Left renal cortex interstitium (tissue), 4 donors: Measurements from ENCODE around the gene RPP25L. TPM values are rescaled to one million over a fixed set of nuclear protein-coding genes. Genes with fewer than 3 reads are reported as not detected.

ENCODE experiments used
- DNase-seq, 4 donors: peaks; one replicate each; pipeline ENCODE4 v3.0.0-alpha.2; 2013; ENCODE audit warnings: low read depth in 4 of 4, low spot score in 2 of 4, missing footprints in 1 of 4
- polyA plus RNA-seq, 4 donors: library from polyadenylated mRNA; unstranded; fragments of 120-200 nt; gene quantifications; one replicate each; pipeline ENCODE4 v1.2.1, GENCODE V29; 2013; ENCODE audit not compliant: insufficient read length in 4 of 4

Gene RPP25L
- polyA plus RNA-seq, 4 donors, result 26.5 to 38.1 (median 30.7) TPM

DNA sequence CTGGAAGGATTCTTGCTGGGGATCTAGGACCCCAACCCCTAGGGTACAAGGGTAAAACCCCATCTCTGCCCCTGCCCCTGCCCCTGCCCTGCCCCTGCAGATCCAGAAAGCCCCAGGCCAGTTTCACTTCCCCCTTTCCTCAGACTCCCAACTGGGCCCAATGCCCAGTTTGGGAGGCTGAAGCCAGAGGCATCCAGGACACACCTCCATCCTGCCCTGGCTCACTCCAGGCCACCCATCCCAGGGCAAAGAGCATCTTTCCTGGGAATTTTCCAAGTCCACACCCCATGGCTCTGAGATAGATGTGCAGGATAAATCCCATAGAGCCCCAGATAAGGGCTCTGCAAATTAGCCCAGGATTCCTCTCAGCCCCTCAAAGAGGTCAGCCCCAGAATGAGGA, 39.8 kb downstream of the RPP25L start:
- DNase-seq, result no peak

DNA sequence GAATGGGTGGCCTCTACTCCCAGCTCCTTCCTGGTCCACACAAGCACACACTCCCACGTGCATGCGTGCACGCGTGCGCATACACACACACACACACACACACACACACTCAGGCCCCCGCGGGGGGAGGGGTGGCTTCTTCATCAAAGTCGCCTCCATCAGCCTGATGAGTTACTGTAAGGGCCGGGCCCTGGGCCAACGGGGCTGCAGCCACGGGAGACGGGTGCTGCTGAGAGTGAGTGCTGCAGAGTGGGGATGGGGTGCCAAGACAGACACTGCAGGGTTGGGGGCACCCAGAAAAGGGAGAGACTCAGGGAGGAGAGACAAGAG, 40.5 kb downstream of the RPP25L start:
- no peak for DNase-seq

DNA sequence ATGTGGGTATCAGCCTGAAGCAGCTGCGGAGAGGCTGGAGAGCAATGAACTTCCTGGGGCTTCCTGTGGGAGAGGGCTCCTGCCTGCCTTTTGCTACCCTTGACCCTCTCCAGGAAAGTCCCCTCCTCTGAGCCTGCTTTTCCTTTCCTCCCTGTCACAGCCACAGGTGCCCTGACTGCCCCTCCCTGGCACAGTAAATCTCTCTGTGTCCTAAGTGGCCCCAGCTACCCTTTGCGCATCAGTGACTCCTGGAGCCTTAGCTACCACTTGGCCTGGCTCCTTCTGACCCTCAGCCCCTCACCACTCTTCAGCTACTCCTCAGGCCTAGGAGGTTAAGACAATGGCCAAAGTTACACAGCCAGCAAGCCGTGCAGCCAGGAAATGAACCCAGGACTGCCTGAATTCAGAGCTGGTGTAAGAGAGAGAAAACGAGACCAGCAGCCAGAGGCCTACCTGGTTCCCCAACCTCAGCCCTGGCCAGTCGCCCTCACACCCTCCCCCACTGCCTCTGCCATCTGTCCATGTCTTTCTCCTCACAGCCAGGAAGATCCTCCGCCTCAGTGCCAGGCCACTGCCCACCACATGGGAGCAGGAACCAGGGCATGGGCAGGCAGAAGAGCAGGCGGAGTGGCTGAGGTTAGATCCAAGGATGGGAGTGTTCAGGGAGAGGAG, 41.0 kb downstream of the RPP25L start:
- no peak for DNase-seq

DNA sequence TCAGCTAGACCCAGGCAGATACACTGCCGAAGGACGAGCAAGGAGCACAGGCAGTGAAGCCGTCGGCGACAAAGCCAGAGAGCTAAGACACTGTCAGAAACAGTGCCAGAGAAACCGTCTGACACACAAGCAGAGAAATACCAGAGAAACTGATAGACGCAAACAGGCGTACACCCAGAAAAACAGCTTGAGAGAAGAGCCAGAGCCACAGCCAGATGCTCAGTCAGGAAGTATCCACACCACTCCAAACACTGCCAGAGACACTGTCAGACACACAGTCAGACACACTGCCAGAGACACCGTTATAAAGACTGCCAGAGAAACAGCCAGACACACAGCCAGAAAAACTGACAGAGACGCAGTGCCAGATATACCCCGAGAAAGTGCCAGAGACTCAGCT, 41.5 kb downstream of the RPP25L start:
- no peak for DNase-seq

DNA sequence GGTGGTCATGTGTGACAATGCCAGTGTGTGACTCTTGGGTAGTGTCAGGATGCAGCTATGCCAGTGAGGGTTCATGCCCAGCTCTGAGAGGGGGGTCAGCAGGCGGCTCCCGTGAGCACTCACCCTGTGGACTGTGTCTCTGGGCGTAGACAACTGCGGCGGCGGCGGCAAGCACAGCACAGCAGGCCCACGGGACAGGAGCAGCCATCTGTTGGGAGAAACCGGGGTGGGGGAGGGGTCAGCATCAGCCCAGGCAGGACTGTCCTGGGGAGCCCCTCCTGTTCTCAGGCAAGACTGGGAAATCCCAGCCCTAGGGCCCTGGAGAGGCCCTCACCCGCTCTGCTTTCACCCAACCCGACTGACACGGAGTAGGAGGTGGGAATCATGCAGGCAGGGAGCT, 43.1 kb downstream of the RPP25L start:
- no peak for DNase-seq

DNA sequence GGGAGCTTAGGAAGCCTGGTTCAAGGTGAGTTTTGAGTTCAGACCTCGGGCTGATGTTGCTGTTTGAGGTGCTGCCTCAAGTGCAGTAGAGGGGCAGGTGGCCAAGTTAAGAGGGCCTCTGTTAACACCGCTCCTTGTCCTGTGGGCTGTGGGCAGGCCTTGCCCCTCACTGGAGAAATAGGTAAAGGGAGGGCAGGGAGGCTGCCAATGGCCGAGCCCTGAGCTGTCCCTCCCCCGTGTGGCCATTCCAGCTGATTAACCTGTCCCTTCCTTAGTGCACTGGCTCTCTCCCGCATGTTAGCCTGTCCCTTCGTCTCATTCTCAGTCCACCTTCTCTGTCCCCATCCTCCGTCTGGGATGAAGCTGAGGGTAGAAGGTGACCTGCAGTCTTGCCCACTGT, 43.8 kb downstream of the RPP25L start:
- no peak for DNase-seq

DNA sequence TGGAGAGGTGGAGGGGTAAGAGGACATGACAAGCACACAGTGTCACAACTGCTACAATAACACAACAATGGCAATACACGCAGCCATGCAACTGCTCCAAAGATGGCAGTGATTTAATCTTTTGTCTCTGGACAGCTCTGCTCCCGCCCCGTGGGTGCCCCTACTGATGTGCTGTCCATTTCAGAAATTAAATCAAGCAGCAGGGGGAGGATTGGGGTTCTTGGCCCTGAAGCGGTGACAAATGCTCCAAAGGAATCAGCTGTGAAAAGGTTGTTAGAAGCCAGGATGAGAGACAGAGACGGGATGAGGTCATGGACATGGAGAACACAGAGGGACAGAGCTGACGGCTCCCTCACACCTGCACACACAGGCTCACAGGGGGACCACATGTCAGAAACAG, 44.9 kb downstream of the RPP25L start:
- no peak for DNase-seq

DNA sequence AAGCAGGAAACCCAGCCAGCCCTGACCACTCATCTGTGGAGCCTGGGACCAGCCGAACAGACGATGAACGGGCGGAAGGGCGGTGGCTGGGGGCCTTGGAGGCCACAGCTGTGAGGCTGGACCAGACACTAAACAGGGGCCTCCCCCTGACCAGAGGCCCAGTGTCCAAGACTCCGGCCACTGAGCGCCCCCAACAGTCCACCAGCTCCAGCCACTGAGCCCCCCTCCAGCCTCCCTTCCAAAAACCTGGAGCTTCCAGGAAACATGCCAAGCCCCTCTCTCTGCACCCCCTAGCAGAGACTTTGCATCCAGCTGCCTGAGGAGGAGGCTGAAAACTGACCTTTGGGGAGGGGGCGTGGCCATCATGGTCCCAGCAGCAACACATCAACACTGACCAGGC, 45.6 kb downstream of the RPP25L start:
- no peak for DNase-seq

DNA sequence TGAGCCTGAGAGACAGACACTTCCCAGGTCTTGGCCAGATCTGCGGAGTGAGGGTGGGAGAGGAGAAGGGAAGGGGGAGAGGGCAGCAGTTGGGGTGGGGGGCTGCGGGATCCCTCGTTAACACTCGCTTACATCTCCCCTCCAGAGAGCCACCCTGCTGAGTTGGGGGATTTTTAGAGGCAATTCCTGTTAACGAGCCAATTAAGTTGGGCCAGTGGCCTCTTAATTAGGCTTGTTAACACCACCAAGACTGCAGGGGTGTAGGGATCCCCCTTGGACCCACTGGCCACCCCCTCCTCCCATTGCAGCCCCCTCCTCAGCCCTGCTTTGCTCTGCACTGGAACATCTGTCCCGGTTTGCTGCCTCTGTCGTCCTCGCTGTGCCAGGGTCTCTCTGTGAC, 46.0 kb downstream of the RPP25L start:
- DNase-seq, result no peak

DNA sequence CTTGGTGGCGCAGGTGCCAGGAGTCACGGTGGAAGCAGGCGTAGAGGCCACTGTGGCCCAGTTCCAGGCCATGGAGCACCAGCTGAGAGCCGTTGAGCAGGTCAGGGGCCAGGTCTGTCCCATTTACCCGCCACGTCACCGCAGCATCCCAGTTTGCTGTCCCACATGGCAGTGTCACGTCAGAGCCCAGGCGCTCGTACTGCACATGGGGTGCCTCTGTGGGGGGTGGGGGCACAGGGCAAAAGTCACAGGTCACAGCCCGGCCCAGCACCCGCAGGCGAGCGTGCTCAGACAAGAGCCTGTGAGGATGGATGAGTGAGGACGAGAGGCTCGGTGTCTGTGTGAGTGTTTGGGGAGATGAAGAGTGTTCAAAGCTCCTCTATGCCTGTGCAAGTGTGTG, 47.3 kb downstream of the RPP25L start:
- DNase-seq, result no peak

DNA sequence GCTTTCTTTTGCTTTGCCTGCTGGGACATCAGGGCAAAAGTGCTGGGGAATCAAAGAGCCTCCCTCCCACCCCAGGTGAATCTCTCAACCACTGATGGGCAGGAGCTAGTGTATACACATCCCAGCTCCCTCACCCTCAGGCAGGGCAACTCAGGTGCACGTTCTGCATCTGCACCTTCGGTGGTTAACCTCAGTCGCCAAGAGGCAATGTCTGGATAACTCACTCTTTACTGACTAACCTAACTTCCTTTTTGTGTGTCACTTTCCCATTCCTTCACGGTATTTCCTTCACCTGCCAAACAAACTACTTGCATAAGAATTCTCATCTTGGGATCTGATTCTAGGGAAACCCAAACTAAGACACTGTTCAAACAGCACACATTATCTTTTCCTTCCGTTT, 48.6 kb downstream of the RPP25L start:
- no peak for DNase-seq

DNA sequence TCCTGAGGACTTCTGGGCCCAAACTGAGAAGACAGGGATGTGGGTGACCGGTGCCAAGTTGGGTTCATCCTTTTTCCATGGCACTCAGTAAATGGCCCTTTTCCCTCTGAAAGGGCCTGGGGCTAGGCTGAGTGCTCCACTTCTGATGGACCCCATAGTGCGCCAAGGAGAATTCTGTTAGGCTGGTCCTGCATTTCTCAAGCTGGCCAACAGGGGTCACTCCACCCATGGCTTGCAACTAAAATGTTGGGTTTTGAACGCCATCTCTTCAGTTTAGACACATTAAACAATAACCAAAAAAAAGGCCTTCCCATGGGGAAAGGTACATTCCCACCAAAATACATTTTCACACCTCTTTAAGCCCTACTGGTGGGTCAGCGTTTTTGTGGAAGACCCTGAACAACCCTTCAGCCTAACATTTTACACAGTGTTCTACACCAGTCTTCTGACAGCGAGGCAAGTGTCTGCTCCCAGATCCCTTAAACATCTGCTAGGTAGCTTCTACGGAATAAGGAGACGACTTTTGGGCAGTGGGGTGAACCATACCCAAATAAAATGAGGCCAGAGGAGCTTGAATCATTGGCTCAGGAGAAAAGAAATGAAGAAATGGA, 49.7 kb downstream of the RPP25L start:
- DNase-seq, result no peak

DNA sequence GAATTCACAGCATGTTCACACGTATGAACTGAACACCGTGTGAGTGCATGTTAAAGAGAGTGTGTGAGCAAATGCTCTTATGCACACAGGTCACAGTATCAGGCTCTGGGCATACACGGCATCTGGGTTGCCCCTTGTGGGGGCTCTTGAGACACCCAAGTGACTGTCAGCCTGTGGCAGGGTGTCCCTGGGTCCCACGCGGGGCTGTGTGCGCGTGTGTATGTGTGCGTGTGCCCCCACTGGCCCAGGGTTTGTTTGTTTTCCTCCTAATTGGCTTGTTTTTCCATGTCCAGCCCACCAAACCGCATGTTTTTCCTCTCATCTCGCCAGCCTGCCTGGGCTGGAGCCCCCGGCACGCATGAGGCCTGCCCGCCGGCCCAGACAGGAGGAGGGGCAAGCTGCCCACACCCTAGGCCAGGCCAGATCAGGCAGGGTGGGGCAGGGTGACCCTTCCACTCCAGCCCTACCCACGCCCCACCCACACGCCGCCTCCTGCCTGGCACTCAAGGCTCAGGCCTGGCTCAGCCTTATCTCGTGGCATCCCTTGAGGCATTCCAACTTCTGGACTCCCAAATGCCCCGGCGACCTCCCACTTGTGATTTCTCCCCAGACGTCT, 51.2 kb downstream of the RPP25L start:
- no peak for DNase-seq

Other genes with a start within 250 kb of the RPP25L start
- 10 to 100 TPM in 1 of 4 donors, 1 to 10 TPM in 3; 6.7 to 10.2 (median 9.5) TPM for gene MYORG, start 235.2 kb downstream of the RPP25L start, polyA plus RNA-seq
- gene FAM219A, start 153.5 kb downstream of the RPP25L start, polyA plus RNA-seq, result 10 to 100 TPM; 12.9 to 15.2 (median 13.4) TPM
- 1 to 10 TPM in 3 of 4 donors, under 1 TPM in 1; 0.99 to 5.7 (median 3.7) TPM for gene DNAI1, start 153.3 kb downstream of the RPP25L start, polyA plus RNA-seq
- gene ENHO, start 89.1 kb downstream of the RPP25L start, polyA plus RNA-seq, result 1 to 10 TPM; 1.5 to 2.8 (median 2.1) TPM
- gene CNTFR, start 22.4 kb downstream of the RPP25L start, polyA plus RNA-seq, result 10 to 100 TPM; 33.1 to 59.9 (median 47.4) TPM
- 100 to 1,000 TPM in 3 of 4 donors, 10 to 100 TPM in 1; 95.2 to 108 (median 103) TPM for gene DCTN3, start 8.4 kb upstream of the RPP25L start, polyA plus RNA-seq
- gene ARID3C, start 17.0 kb upstream of the RPP25L start, polyA plus RNA-seq, result under 1 TPM in 3 of 4 donors, not detected in 1; 0.16 to 0.21 (median 0.19) TPM
- 10 to 100 TPM; 44.0 to 57.1 (median 49.5) TPM for gene SIGMAR1, start 25.7 kb upstream of the RPP25L start, polyA plus RNA-seq
- gene GALT, start 34.6 kb upstream of the RPP25L start, polyA plus RNA-seq, result 10 to 100 TPM; 57.7 to 88.7 (median 70.9) TPM
- 10 to 100 TPM; 45.0 to 77.6 (median 68.5) TPM for gene IL11RA, start 40.1 kb upstream of the RPP25L start, polyA plus RNA-seq
- gene CCL27, start 50.6 kb upstream of the RPP25L start, polyA plus RNA-seq, result under 1 TPM in 3 of 4 donors, not detected in 1; 0.23 to 0.44 (median 0.41) TPM
- under 1 TPM in 1 of 4 donors, not detected in 3; 0.28 TPM for gene CCL19, start 79.2 kb upstream of the RPP25L start, polyA plus RNA-seq
- 10 to 100 TPM in 2 of 4 donors, 1 to 10 TPM in 2; 6.5 to 21.2 (median 10.8) TPM for gene CCL21, start 98.0 kb upstream of the RPP25L start, polyA plus RNA-seq